C4-2B (cell line): ENCODE results near the gene POLA2.

ENCODE experiments used
- H3K27ac ChIP-seq: fragments of 450-650 bp; 2 replicates; pipeline ENCODE4 v1.5.1; 2017
- CTCF ChIP-seq: fragments of 450-650 bp; conservative IDR thresholded peaks from 2 replicates; pipeline ENCODE4 v1.5.1; 2017; ENCODE audit warnings: mild to moderate bottlenecking
- ZFX ChIP-seq: fragments of 450-650 bp; IDR thresholded peaks from 2 replicates; pipeline ENCODE4 v1.6.1; 2017

POLA2 gene

DNA sequence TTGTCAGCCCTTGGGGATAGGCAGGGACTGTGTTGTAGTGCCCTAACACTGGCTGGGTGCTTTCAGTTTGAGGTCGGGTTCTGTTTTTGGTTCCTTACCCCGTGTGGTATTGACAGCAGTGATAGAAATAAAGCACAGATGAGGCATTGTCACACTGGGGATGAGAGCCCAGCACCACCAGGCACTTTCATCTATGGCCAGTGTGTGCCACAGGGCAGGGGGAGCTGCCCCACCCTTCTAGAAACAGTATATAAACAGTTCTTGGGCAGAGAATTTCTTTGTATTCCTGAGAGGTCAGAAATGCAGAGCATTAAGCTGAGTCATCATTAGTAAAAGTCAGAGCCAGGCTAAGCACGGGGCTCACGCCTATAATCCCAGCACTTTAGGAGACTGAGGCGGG is 29.9 kb downstream of the POLA2 start:
- TF ChIP-seq CTCF (no peak), ZFX (no peak)
- peak overlapping the region; percentile 3 for H3K27ac ChIP-seq

GRCh38 chr11:65292890-65293289 is 31.1 kb downstream of the POLA2 start:
- no peak overlapping the region for H3K27ac ChIP-seq
- no peak for TF ChIP-seq ZFX
- no peak for TF ChIP-seq CTCF

GRCh38 chr11:65293909-65294381 is 32.2 kb downstream of the POLA2 start:
- H3K27ac ChIP-seq = no peak overlapping the region
- TF ChIP-seq CTCF = no peak
- TF ChIP-seq ZFX = no peak

- H3K27ac ChIP-seq = no peak overlapping the region
- TF ChIP-seq ZFX (no peak), CTCF (no peak)
Measured at GRCh38 chr11:65295001-65295400, 33.2 kb downstream of the POLA2 start.

GRCh38 chr11:65295571-65296341 is 34.0 kb downstream of the POLA2 start:
- no peak overlapping the region for H3K27ac ChIP-seq
- TF ChIP-seq ZFX = no peak
- no peak for TF ChIP-seq CTCF

GRCh38 chr11:65297026-65297672 is 35.4 kb downstream of the POLA2 start:
- TF ChIP-seq ZFX (no peak), CTCF (no peak)
- H3K27ac ChIP-seq = no peak overlapping the region

DNA sequence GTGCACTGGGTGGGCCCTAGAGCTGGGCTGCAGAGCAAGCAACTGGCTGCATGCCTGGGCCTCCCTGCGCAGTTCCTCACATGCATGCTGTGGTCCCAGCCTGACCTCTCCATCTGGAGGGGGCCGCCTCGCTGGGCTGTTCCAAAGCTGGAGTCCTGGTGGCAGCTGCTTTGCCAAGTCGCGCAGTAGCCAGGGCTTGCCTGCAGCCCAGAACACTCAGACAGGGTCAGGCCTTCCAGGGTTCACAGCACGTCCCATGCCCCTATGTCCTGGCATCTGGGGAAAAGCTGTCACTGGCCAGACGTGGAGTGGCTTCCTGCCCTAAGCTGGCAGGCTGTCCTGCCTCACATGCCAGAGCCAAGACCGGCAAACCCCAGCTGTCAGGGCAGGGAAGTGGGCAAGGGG is 36.4 kb downstream of the POLA2 start:
- TF ChIP-seq CTCF (no peak), ZFX (no peak)
- H3K27ac ChIP-seq = no peak overlapping the region
